Hematopoietic multipotent progenitor cell treated with erythropoietin and hydrocortisone succinate and interleukin-3 and kit ligand, for 6 days (in vitro differentiated cells): ENCODE measurements around the gene BGN.

Source experiments
- DNase-seq: peaks from one replicate; pipeline ENCODE4 v3.0.0-alpha.2; 2015

Gene BGN

DNA sequence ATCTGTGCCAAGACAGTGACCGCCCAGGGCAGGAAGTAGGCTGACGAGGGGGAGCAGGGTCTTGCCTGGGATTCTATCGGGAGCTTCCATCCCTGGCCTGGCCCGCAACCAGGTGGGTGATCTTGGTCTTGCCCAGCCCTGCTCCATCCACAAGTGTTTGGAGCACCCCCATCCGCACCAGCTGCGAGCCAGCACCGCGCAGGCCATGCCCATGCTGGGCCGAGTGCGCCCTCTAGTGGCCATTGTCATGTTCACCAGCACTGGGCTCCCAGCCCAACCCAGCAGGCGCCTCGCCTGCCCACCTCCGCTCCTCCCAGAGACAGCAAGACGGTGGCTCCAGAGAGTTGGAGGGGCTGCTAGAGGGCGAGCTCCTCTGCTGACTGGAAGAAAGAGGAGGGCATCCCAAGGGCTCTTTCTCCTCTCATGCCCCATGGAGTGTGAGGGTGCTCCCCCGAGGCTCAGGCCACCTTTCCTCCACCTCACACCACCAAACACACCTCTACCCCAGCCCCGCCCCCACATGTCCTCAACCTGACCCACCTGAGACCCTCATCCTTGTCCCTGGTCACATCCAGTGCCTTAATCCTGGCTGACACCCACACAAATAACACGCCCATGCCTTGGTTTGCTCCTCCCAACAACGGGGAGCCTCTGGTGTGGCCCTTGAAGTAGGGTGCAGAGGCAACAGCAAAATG lies 12.9 kb downstream of the BGN start:
- DNase-seq: peak; percentile 84

DNA sequence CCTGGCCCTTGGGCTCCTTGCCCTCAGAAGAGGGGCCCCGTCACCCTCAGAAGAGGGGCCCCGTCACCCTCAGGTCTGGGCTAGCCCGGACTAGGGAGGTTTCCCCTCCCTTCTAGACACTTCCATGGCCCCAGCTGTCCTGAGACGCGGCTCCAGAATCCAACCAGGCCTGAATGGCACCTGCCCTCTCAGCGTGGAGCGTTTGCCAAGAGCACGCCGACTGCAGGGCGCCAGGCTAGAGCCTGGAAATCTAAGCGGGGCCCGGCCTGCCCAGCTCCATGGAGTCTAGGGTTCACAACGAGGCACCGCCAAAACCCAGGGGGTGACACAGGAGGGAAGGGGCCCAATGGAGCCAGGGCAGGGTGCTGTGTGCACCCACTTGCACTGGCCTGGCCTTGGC lies 14.8 kb downstream of the BGN start:
- no peak for DNase-seq

DNA sequence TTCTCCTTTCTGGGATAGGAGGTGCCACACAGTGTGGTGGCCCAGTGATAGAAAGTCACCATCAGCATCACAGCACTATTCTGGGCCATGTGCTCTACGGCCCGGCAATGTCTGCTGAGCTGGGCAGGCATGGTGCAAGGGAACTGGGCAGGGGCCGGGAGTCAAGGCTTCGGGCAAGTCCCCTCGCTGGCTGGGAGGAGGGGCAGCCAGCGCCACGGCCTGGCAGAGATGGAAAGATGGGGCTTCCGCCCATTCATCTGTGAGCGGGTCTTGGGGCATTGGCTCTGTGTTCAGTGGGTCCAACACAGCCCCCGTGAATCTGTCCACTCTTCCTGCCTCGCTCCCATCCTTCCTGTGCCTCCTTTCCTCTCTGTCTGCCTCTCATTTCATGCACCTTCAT lies 15.6 kb downstream of the BGN start:
- no peak for DNase-seq

DNA sequence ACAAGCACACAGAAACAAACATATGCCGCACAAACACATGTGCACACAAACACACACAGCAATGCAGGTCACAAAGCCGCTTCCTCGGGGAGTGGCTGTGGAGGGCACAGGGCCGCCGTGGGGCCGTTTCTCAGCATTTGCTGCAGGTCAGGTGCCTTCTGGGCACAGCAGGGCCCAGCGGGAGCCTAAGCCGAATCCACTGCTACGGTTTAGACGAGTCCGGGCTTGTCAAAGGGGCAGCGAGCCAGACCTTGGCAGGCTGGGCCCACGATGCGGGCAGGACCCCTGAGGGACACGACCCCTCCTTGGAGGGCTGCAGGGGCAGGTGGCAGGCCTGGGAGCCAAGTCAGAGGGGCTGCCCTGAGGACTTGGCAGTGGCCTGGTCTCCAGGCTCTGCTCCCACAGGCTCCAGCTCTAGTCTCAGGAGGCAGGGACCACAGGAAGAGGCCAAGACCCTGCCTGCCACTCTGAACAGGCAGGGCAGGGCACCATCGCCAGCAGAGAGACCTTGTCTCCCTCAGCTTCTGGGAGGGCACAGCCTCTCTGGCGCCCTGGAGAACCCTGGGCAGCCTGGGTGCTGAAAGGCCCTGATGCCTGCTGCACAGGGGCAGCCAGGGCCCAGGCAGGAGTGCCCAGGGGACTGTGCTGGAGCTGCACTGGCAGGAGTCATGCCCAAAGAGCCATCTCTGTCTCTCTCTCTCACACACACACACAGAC lies 17.2 kb downstream of the BGN start:
- no peak for DNase-seq

DNA sequence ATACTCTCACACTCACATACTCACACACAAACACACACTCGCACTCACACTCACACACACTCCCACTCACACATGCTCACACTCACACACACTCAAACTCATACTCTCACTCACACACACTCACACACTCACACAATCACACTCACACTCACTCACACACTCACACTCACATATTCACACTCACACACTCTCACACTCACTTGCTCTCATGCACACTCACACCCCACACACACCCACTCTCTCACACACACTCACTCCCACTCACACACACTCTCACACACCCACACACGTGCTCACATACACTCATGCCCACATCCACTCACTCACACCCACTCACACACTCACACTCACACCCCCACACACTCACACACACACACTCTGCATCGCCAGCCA lies 17.7 kb downstream of the BGN start:
- DNase-seq: no peak

DNA sequence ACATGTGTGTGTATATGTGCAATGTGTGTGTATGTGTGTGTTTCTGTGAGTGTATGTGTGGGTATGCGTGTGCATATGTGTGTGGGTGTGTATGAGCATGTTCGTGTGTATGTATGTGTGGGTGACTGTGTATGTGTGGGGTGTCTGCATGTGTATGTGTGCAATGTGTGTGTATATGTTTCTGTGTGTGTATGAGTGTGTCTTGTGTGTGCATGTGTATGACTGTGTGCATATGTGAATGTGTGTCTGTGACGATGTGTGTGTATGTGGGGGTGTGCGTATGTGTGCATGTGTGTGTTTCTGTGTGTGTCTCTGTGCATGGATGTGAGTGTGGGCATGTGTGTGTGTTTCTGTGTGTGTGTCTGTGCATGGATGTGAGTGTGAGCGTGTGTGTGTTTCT lies 18.5 kb downstream of the BGN start:
- no peak for DNase-seq

DNA sequence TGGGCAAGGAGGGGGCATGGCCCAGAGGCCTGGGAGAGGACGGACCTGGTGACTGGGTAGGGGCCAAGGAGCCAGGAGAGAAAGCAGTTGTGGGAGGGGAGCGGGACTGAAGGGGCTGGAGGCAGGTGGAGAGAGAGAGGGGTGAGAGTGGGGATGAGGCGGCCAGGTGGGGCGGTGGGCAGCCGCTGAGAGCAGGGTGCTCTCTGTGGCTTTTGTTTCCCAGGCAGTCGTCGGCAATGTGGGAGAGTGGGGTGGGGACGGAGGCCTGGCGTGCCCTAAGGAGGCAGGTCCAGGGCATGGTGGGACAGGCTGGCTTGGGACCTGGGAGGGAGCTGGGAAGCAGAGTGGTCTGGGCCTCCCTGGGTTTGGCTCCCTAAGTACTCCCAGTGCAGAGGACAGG lies 19.5 kb downstream of the BGN start:
- no peak for DNase-seq

DNA sequence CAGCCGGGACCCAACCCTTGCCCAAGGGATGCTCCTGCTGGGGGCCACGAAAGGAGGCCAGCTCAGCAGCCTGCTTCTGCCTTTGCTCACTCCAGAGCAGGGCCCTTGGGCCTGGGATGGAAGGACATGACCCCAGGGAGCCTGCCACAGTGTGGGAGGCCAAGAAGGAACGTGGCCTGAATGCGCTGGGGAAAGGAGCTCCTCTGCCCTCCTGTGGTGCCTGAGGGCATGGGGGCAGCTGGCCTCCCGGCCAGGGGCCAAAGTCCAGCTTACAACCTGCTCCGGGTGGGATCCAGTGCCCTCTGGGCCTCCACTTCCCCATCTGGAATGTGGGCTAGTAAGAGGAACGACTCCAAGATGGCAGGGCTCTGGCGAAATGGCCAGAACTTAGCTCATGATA lies 20.7 kb downstream of the BGN start:
- DNase-seq: no peak

DNA sequence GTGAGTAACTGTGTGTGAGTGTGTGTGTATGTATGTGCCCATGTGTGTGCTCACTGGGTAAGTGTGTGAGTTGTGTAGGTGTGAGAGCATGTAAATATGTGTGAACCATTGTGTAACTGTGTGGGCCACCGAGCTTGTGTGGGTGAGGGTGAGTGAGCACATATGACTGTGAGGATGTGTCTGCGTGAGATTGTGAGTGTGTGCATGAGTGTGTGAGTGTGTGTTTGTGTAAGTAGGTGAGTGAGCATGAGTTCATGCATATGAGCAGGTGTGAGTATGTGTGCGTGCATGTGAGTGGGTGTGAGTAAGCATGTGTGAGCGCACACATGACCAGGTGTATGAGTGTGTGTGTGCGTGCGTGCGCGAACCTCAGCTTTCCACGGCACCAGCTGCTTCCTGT lies 21.3 kb downstream of the BGN start:
- DNase-seq: no peak

DNA sequence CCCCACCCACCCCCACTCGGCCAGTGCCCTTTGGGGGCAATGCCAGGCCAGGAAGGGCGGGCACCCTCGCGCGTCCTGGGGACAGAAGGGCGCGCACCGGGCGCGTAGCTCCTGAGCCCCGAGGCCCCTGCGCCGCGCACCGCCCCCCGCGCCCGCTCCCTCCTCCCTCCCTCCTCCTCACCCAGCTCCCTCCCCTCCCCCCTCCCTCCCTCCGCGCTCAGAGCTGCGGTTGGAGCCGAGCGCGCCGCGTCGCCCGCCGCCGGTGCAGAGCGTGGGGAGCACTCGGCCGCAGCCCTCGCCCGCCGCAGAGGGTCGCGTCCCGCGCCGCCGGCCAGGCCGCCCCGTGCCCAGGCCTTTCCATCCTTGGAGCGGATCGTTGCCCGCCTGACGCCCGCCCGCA lies 22.6 kb downstream of the BGN start, which contains the start of gene ATP2B3:
TSS of gene ATP2B3 (plus strand) at position 220 of the 400 bp plus-strand sequence. CDS start 18,606 bp downstream, outside the sequence.
- DNase-seq: no peak

DNA sequence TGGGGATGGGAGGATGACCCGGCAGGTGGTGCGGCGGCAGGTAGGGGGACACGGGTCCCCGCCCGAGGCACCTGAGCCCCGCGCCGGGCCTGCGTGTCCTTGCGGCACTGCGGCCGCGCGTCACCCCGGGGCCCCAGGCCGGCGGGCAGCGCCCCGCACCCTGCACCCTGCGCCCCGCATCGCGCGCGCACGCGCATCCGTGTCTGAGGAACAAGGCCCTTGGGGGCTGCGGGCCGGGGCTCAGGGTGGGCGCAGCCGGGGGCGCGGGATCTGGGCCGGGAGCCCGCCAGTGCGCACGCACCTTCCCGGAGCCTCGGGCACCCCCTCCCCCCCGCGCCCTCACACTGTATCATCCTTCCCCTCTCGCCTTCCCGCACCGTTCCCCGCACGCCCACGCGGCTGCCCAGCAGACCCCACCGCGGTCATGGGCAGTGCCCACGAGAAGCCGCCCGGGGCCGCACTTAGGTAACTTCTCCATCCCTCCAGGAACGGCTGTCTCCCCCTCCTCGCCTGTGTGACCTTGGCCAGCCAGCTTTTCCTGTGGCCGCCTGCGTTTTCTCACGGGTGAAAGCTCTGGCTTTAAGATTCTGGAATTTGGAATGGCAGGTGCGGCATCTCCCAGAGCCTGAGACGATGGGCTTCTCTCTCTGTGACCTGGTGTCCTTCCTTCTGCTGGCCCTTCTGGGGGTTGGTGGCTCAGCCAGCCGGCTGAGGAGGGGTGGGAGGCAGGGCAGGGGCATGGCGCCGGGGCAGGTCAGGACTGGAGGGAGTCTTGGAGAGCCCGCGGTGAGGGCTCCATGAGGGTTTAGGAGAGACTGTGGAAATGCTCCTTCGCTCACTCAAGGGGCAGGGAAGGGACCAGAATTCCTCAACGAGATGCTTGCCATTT lies 23.4 kb downstream of the BGN start:
- no peak for DNase-seq

DNA sequence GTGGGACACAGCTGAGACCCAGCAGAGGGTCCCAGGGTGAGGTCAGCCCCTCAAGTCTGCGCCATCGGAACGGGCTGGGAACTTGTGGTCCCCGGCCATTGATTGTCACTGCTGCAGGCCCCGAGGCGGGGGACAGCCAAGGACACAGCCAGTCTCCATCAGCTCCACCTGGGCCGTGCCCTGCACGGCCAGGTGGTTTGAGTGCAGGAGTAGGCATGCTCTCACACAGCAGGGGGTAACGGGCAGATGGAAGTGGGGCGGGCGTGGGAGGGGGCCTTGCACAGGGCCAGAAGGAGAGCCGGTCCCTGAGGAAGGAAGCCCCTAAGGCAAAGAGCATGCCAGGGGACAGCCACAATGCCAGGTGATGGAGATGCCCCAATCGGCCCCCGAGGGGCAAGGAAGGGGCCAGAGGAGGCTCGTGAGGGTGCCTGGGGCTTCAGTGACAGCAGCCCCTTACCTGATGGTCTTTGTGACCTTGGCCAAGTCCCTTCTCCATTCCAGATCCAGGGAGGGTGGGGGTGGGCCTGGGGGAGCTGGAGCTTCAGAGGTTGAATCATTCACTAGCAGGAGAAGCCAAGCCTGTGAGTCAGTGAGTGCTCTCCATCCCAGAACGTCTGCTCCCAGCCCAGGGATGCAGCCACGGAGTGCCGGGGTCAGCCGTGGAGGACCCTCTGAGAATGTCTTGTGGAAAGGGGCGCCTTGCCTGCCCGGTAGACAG lies 24.9 kb downstream of the BGN start:
- no peak for DNase-seq

DNA sequence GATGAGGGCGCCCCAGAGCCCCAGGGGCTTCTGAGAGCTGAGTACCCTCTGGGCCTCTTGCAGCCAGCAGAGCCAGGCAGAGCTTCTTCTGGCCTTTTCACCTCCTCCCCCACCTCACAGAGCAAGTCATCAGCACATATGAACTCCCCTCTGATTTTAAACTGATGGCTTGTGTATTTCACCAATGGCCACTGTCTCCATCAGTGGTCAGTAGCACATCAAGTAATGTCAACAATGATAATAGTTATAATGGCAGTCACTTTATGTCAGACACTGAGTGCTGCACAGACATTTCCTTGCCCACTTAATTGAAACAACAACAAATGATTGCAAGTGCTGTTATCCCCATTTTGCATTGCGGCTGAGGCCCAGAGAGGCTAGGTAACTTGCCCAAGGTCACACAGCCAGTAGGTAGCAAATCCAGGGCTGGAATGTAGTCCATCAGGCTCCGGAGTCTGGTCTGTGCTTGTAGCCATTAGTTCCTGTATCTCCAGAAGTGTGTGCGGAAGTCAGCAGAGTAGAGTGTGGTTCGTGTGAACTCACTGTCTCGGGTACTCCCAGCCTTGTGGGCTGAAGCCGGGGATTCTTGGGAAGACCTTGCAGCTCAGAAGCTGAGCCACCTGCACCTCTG lies 25.6 kb downstream of the BGN start:
- no peak for DNase-seq

DNA sequence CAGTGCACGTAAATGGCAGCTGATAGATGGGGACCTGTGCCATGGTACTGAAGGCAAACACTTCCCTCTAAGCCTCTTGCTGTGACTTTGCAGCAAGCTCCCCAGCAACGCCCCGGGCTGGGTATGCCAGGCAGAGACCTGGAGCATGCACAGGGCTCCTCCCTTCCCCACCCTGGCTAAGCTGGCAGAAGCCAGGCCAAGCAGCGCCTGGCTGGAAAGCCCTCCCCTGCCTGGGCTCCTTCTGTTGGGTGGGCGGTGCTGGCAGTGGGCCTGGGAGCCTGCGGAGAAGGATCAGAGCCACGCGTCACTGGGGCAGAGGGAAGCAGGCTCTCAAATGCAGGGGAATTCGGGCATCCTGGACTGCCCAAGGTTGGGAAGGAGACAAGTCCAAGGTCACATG lies 26.3 kb downstream of the BGN start:
- no peak for DNase-seq

DNA sequence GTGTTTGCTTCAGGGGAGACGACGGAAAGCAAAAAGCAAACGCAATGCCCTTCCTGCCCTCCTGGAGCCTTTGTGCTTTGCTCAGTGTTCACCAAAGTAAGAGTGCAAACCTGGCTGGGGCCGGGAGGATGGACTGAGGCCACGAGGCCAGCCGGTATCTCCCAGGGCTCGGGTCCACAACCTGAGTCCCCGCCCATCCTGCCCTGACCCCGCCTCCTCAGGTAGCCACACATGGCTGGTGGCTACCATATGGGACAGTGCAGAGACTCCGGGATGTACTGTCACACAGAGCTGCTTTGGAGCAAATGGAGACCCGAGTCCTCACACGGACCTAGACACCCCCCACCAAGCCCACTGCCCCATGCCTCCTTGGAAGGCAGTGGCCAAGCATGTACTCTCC lies 27.5 kb downstream of the BGN start:
- no peak for DNase-seq

DNA sequence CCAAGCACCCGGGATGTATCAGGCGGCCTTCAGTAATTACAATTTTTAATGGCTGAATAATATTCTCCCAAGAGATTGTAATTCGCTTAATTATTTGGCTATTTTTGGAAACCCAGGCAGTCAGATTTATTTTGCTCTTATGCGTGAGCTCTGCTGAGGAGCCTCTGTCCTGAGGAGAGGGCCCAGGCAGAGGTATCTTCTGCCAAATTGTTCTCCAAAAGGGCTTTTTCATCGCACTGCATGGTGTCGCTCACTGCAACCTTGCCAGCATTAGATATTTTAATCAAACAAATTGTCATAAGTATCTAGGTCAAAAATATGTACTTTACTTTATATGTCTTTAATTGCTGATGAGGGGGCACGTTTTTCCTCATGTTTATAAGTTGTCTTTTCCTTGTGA lies 28.5 kb downstream of the BGN start:
- no peak for DNase-seq

DNA sequence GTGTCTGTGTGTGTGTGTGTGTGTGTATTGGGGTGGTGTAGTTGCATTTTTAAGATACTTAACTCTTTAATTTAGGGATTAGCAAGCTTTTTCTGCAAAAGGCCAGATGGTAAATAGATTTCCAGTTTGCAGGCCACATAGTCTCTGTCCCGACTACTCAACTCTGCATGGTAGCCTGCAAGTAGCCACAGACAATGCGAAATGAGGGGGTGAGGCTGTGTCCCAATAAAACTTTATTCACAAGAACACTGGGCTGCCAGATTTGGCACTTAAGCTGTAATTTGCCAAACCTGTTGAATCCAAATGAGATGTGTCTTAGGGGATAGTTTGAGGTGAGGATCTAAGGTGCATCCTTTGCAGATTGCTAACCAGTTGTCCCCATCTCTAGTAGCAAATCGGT lies 29.5 kb downstream of the BGN start:
- no peak for DNase-seq

DNA sequence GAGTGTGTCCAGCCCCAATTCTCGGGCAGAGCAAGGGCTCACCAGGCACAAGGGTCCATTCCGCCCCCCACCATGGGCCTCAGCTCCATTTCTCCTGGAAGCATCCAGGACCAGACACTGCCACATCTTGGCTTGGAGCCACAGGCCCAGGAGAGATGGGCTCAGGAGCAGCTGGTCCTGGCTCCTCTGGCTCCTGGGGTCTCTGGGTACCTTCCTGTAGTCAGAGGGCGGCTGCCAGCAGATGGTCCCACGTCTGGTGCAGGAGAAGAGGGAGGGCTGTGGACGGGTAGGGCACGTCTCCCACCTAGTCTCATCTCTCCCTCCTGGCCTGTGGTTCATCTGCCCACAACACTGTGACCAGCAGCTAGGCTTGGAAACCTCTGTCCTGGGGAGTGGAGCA lies 30.7 kb downstream of the BGN start:
- no peak for DNase-seq

DNA sequence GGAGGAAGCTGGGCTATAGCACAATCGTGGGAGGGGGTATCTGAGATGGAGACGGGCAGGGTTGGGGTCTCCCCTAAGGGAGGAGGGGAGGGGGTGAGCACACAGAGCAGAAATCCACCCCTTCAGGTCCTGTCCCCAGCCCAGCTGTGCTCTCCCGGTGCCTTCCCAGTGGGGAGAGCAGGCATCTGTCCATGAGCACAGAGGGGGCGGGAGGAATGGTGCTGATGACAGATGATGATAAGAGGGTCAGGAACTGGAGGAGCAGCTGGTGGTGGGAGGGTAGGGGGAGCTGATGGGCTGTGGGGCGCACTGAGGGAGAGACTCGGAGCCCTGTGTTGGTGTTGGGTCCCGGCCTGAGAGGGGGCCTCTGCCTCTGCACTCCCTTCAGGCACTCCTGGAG lies 31.3 kb downstream of the BGN start:
- DNase-seq: no peak

DNA sequence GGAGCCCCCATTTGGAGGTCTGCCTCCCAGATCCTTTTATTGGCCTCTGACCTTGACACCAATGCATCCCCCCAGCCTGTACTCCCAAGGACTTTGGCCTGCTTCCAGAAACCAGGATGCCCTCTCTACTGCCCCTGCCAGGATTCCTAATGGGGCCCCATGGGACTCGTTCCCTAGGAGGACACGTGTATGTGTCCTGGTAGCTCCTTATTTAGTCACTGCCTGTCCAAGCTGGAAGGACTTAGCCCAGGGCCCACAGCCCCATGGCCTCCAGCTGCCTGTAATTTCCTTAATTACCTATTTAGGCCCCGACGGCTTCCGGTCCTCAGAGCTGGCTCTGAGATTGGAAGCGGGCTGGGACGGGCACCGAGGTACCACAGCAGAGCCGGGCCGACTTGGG lies 32.0 kb downstream of the BGN start:
- no peak for DNase-seq

DNA sequence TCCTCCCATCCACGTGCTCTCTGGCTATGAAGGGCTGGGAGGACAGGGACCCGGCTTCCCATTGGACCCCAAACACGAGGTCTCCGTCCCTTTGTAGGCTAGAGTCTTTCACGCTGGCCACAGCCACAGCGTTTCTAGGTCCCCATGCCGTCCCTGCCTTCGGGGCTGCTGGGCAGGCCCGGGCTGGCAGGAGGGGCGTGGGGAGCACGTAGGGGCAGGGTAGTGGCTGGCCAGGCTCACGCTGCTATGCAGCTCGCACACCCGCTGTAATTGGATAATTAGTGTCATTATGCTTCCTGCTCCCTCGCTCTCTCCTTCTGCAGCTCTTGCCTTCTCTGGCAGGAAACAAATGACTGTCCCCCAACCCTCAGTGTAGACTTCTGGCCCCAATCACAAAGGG lies 32.4 kb downstream of the BGN start:
- no peak for DNase-seq

DNA sequence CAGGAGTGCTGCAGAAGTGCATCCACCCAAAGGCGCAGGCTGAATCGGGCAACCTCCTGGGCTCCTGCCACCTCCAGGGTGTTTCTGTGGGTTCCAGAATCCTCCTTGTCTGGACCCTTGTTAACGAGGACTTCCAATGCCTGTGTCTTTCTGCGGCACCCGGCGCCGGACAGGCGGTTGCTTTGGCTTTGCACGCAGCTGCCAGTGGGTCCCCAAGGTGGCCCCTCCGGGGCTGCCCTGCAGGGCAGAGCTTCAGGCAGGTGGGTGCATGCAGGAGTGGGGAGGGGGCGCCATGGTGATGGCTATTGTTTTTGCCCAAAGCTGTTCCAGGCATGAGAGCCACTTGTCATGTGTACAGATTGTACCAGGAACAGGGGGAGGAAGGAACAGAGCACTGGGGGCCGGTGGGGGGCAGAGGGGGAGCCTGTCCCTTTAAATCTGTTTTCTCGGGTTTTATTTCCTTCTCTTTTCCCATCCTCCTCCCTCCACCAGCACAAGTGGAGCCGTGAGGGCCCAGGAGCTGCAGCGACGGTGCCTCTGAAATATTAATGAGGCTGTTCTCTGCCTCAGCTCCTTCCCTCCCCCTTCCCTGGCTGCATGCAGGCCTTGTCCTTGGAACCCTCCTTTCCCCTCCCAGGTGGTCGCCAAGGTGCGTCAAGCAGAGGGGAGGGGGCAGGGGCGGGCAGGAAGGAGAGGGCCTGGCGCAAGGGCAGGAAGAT lies 35.8 kb downstream of the BGN start:
- DNase-seq: no peak
